SH-SY5Y (cell line): ENCODE measurements around the gene SLC35E2B.

ENCODE experiments used
- GATA2 ChIP-seq: IDR thresholded peaks from 2 replicates; pipeline ENCODE4 v1.6.1; 2011; ENCODE audit warnings: mild to moderate bottlenecking, low read depth, low read length
- GATA3 ChIP-seq: IDR thresholded peaks from 2 replicates; pipeline ENCODE4 v1.6.1; 2011; ENCODE audit warnings: low read depth, mild to moderate bottlenecking, low read length, moderate library complexity

GRCh38 chr1:1623181-1623630 is 69.4 kb downstream of the SLC35E2B start:
- TF ChIP-seq GATA3 (no peak), GATA2 (no peak)
